ENCODE data around the gene TCP11L1. TPM values are rescaled to one million over a fixed set of nuclear protein-coding genes. Genes with fewer than 3 reads are reported as not detected.

The TCP11L1 gene
- total RNA-seq, 1 donor from 2014 or later, result 4.7 TPM

DNA sequence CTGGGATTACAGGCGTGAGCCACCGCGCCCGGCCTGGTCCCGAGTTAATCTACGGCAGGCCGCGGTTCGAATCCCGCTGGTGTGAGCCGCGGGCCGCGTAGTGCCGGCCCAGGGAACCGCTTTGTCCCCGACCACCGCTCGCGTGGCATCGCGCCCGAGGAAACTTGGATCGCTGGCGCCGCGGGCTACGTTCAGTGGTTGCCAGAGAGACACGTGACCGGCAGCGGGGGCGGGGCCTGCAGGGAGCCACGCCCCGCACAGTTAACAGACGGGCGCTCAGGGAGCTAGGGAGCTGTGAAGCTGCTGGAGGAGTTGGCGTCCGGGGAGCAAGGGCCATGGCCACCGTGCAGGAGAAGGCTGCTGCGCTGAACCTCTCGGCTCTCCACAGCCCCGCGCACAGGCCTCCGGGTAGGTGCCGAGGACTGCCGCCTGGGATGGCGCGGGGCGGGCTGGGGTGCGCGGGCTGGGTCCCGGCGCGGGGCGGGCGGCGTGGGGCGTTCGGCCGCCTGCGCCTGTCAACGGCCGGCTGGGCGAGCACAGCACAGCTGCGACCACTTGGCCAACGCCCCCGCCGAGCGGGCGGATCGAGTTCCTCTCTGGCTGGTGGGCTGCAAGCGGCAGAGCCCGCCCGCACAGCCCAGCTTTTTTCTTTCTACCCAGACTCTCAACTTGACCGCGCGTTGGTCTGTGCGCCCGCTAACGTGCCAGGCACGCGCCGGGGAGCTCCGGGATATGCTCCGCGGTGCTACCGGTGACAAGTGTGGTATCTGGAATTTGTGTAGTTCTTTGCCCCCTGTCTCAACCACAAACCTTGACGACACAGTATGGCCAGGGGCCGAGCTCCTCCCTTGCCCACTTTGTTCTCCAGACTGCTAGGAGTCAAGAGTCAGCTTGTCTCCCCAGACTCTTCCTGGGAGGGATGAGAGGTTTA is 23.5 kb upstream of the TCP11L1 start, which contains the start of gene DEPDC7:
Gene DEPDC7, plus strand, starts transcription at position 258 of the 931 bp plus-strand sequence. Its CDS starts 78 bp downstream, at position 336.
- Histone ChIP-seq H3K9me3 (replicated peaks) (no peaks in the 10 kb centered on the region), H3K36me3 (no peaks in the 10 kb centered on the region), H3K4me1 (peaks cover 13% of the 10 kb centered on the region), H3K4me3 (peak within 1 kb of the TSS; percentile 69), H3K27ac (replicated peaks) (no peak within 1 kb of the TSS), H3K27me3 (ENCODE audit: low read depth) (peaks cover 57% of the 10 kb centered on the region)
- no peak for TF ChIP-seq CTCF (IDR thresholded peaks at IDR 0.05; ENCODE audit: borderline replicate concordance)
- intact Hi-C loops (cut with micrococcal nuclease), result no loop called here
- peak; percentile 84 for DNase-seq

DNA sequence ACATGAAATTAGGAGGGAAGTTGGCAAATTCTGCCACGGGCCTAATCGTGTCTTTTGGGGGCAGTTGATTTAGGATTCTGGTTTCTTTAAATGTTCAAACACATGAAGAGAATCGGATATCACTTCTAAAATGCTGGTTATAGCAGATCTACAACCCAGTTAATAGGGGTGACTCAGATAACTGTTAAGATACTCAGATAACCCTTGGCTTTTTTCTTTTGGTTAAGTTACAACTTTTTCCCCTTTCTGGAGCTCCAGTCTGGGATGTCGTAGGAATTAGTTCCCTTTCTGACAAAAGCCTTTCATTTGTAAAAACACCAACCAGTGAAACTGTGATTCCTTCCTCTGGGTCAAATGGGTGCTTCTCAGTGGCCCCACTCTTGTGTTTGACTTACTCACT is 22.7 kb upstream of the TCP11L1 start:
- no peak for DNase-seq
- intact Hi-C loops (cut with micrococcal nuclease), result no loop called here
- Histone ChIP-seq H3K36me3 (no peaks in the 10 kb centered on the region), H3K4me1 (peaks cover 13% of the 10 kb centered on the region), H3K9me3 (replicated peaks) (no peaks in the 10 kb centered on the region), H3K27me3 (ENCODE audit: low read depth) (peaks cover 63% of the 10 kb centered on the region), H3K27ac (replicated peaks) (no peak overlapping the region), H3K4me3 (peak overlapping the region; percentile 69)
- no peak for TF ChIP-seq CTCF (IDR thresholded peaks at IDR 0.05; ENCODE audit: borderline replicate concordance)

- peaks cover 63% of the 10 kb centered on the region for H3K27me3 ChIP-seq (ENCODE audit: low read depth)
- no peaks in the 10 kb centered on the region for H3K36me3 ChIP-seq
- H3K9me3 ChIP-seq (replicated peaks), result no peaks in the 10 kb centered on the region
- H3K27ac ChIP-seq (replicated peaks), result no peak overlapping the region
- intact Hi-C loops (cut with micrococcal nuclease), result no loop called here
- no peak overlapping the region for H3K4me3 ChIP-seq
- no peak for DNase-seq
- TF ChIP-seq CTCF (IDR thresholded peaks at IDR 0.05; ENCODE audit: borderline replicate concordance), result no peak
- peaks cover 13% of the 10 kb centered on the region for H3K4me1 ChIP-seq
These were observed 21.9 kb upstream of the TCP11L1 start for GRCh38 chr11:33017478-33017877.

DNA sequence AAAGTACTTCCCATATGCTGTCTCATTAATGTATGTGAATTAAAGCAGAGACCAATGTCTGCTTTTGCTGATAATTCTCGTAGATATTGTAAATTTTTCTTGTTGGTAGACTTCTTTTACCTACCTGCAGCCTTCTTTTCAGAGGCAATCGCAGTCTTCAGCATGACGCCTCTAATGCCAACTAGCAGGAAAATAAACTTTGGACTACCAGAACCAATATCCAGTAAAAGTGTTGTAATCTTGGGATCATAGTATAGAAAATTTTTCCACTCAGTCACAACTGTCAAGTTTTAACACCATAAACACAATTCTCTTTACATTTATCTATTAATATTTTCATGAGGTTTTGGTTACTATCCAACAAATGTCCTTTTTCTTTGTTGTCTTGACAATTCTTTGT is 21.4 kb upstream of the TCP11L1 start:
- intact Hi-C loops (cut with micrococcal nuclease), result no loop called here
- Histone ChIP-seq H3K36me3 (no peaks in the 10 kb centered on the region), H3K9me3 (replicated peaks) (no peaks in the 10 kb centered on the region), H3K27ac (replicated peaks) (no peak overlapping the region), H3K27me3 (ENCODE audit: low read depth) (peaks cover 63% of the 10 kb centered on the region), H3K4me3 (no peak overlapping the region), H3K4me1 (peaks cover 13% of the 10 kb centered on the region)
- DNase-seq, result no peak
- TF ChIP-seq CTCF (IDR thresholded peaks at IDR 0.05; ENCODE audit: borderline replicate concordance), result no peak

DNA sequence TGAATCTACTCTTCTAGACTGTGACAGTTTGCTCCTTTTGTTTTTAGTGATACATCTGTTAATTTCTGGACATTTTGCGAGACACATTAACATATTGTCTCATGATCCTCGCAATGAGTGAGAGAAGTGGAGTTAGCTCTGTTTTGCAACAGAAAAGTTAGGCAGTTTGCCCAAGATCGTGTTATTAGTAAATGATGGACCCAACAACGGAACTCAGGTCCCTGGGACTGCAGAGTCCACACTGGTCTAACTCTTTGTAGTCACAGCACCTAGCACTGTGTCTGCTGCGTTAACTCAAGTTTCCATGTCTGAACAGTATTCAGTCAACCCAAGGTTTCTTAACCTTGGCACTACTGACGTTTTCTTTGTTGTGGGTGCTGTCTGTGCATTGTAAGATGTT is 20.5 kb upstream of the TCP11L1 start:
- Histone ChIP-seq H3K4me1 (peaks cover 13% of the 10 kb centered on the region), H3K27me3 (ENCODE audit: low read depth) (peaks cover 63% of the 10 kb centered on the region), H3K27ac (replicated peaks) (no peak overlapping the region), H3K36me3 (no peaks in the 10 kb centered on the region), H3K9me3 (replicated peaks) (no peaks in the 10 kb centered on the region), H3K4me3 (no peak overlapping the region)
- no peak for DNase-seq
- intact Hi-C loops (cut with micrococcal nuclease), result no loop called here
- TF ChIP-seq CTCF (IDR thresholded peaks at IDR 0.05; ENCODE audit: borderline replicate concordance), result no peak
